Measurements from ENCODE around the gene ITPRIPL1. TPM values are rescaled to one million over a fixed set of nuclear protein-coding genes. Genes with fewer than 3 reads are reported as not detected.

Gene ITPRIPL1
- total and polyA plus RNA-seq, 2 of the 8 experiments (the other 6 are each of a cell fraction or from before 2014, with no cell fraction given): 10.6 to 16.1 TPM

DNA sequence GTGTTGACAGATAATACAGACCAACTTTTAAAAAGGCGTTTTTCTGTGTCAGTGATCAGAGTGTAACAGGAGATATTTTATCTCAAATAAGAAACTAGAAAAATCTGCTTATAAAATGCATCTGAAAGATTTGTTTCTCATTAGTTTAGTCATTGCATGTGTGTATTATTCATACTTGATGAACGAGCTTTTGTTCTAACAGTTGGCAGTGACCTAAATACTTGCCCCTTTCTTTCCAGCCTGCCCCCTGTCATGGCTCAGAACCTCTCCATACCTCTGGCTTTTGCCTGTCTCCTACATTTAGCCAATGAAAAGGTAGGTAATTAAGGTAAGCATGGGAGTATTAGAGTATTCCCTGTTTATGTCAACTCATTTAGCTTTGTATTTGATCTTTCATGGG, 44.1 kb downstream of the ITPRIPL1 start:
- POLR2A ChIA-PET (ENCODE audit: partially characterized antibody): no interaction called here
- CTCF ChIA-PET (ENCODE audit: partially characterized antibody): interaction anchor here (0.7 to 2.7 kb wide), 3 partner anchors 24 to 140 kb away, joined by 3 to 12 read pairs (median 7); no protein-coding TSS in a partner anchor
- no peak overlapping the region for H3K4me3 ChIP-seq (ENCODE audit: extremely low read depth in 1 of 4, insufficient read depth in 2 of 4, low read depth in 3 of 4, low read length in 4 of 4)
- TF ChIP-seq TAF1 (IDR thresholded peaks at IDR 0.05; ENCODE audit: low read depth, low read length): no peak
- TF ChIP-seq, protein P1, sequence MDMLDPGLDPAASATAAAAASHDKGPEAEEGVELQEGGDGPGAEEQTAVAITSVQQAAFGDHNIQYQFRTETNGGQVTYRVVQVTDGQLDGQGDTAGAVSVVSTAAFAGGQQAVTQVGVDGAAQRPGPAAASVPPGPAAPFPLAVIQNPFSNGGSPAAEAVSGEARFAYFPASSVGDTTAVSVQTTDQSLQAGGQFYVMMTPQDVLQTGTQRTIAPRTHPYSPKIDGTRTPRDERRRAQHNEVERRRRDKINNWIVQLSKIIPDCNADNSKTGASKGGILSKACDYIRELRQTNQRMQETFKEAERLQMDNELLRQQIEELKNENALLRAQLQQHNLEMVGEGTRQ (IDR thresholded peaks at IDR 0.05; ENCODE audit: low read length): no peak
- no peak for TF ChIP-seq SIX5 (IDR thresholded peaks at IDR 0.05; ENCODE audit: low read depth, low read length)
- no peak for TF ChIP-seq TCF12 (IDR thresholded peaks at IDR 0.05; ENCODE audit: low read depth, low read length)
- no peak for TF ChIP-seq SP2 (IDR thresholded peaks at IDR 0.05; ENCODE audit: low read length)

More for the DNA sequence above, 44.1 kb downstream of the ITPRIPL1 start:
- H2BK12ac ChIP-seq (ENCODE audit: low read depth, low read length): no peak overlapping the region
- H2BK15ac ChIP-seq (ENCODE audit: low read length): no peak overlapping the region
- no peak overlapping the region for H4K91ac ChIP-seq (replicated peaks; ENCODE audit: insufficient read length, low read length)
- H3K4me2 ChIP-seq (ENCODE audit: insufficient read depth in 1 of 2, low read depth in 2 of 2, low read length in 2 of 2): no peak overlapping the region
- H3K4ac ChIP-seq (replicated peaks; ENCODE audit: insufficient read length, low read depth, low read length): no peak overlapping the region
- no peak for DNase-seq (ENCODE audit: low read depth in 1 of 2, low spot score in 2 of 2)
- 87% methylated on average over 2 of the region's 2 CpGs; no CpG with 5 or more reads in 1 of the 2 experiments for WGBS, 2 experiments (ENCODE audit: extremely low coverage in 1 of 2, insufficient coverage in 1 of 2, insufficient read length in 1 of 2, insufficient replicate concordance in 2 of 2, low coverage in 1 of 2, low lambda C conversion rate in 2 of 2, missing lambda C conversion rate in 1 of 2)
- H3K9me3 ChIP-seq (ENCODE audit: insufficient read depth in 2 of 2, low read depth in 1 of 2, low read length in 1 of 2): no peaks in the 10 kb centered on the region
- H3K23me2 ChIP-seq (ENCODE audit: low read depth, low read length): no peaks in the 10 kb centered on the region
- peaks cover 27 to 77% (median 60%) of the 10 kb centered on the region in 4 experiments; a peak in 7 of 8 replicates for H3K36me3 ChIP-seq (ENCODE audit: control insufficient read depth in 2 of 4, insufficient read depth in 4 of 4, low read length in 3 of 4)
- FAIRE-seq: no peak
- no peak overlapping the region for H2AFZ ChIP-seq (ENCODE audit: low read length)
- H3K14ac ChIP-seq (ENCODE audit: insufficient read length): no peak overlapping the region
- no peak overlapping the region for H3K9ac ChIP-seq (replicated peaks in 1 of 4; ENCODE audit: extremely low read depth in 1 of 4, low read depth in 3 of 4, low read length in 3 of 4)
- no peak overlapping the region for H2BK120ac ChIP-seq (replicated peaks; ENCODE audit: low read depth, low read length)
- no peak overlapping the region for H3K18ac ChIP-seq (ENCODE audit: extremely low read depth, low read length)
- no peak overlapping the region for H4K8ac ChIP-seq (ENCODE audit: extremely low read depth, insufficient read depth, low read length)
- H4K20me1 ChIP-seq (replicated peaks in 1 of 2; ENCODE audit: control insufficient read depth in 1 of 2, insufficient read depth in 2 of 2, low read length in 2 of 2): peaks cover 0 to 1% of the 10 kb centered on the region in 2 experiments
- H3K27me3 ChIP-seq (replicated peaks in 1 of 4; ENCODE audit: control insufficient read depth in 3 of 4, extremely low read depth in 1 of 4, insufficient read depth in 3 of 4, low read length in 3 of 4): no peaks in the 10 kb centered on the region
- H3K27ac ChIP-seq (ENCODE audit: low read depth, low read length): no peak overlapping the region
- no peaks in the 10 kb centered on the region for H3K4me1 ChIP-seq (replicated peaks in 1 of 4; ENCODE audit: control insufficient read depth in 3 of 4, insufficient read depth in 4 of 4, low read length in 3 of 4)
- H3K79me2 ChIP-seq (ENCODE audit: control insufficient read depth in 1 of 2, insufficient read depth in 2 of 2, low read length in 2 of 2): no peaks in the 10 kb centered on the region
- H2BK20ac ChIP-seq (ENCODE audit: low read length): no peak overlapping the region
- H3K23ac ChIP-seq (ENCODE audit: insufficient read length): no peak overlapping the region
- no peak overlapping the region for H3K56ac ChIP-seq (replicated peaks; ENCODE audit: insufficient read length, low read depth, low read length)
- no peak overlapping the region for H2AK5ac ChIP-seq (ENCODE audit: low read depth, low read length)
- H2BK5ac ChIP-seq (ENCODE audit: low read depth, low read length): no peak overlapping the region
- H4K5ac ChIP-seq (ENCODE audit: insufficient read length, low read depth, low read length): no peak overlapping the region
- H3K79me1 ChIP-seq (ENCODE audit: low read depth, low read length): peaks cover 2% of the 10 kb centered on the region; the same call in 1 of the 2 replicates

Data from H1 (cell line).